ENCODE measurements around the gene VASH2.

DNA sequence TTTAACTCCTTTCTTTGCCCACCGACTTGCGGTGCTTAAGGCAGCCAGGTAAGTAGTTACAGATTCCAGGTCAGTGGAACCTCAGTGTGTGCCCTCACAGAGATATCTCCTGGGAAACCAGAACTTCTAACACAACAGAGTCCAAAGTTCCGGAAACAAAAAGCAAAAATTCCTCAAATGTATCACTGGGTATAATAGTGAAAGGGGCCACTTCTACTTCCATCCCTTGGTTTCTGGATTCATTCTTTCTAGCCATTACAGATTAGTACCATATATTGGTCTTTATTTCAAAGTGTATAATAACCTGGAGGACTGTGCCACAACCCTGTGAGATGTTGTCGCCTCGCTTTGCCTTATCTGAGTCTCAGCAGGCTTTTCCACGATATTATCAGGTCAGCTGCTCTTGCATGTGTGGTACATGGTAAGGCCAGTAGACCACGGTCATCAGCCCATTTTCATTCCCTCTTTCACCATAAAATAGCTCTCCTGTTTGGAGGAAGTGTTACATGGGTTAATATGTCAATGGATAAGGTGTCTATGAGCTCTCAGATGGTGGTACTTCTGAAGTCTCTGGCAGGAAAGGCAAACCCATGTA lies 14.9 kb upstream of the VASH2 start:
- TF ChIP-seq, protein P1, sequence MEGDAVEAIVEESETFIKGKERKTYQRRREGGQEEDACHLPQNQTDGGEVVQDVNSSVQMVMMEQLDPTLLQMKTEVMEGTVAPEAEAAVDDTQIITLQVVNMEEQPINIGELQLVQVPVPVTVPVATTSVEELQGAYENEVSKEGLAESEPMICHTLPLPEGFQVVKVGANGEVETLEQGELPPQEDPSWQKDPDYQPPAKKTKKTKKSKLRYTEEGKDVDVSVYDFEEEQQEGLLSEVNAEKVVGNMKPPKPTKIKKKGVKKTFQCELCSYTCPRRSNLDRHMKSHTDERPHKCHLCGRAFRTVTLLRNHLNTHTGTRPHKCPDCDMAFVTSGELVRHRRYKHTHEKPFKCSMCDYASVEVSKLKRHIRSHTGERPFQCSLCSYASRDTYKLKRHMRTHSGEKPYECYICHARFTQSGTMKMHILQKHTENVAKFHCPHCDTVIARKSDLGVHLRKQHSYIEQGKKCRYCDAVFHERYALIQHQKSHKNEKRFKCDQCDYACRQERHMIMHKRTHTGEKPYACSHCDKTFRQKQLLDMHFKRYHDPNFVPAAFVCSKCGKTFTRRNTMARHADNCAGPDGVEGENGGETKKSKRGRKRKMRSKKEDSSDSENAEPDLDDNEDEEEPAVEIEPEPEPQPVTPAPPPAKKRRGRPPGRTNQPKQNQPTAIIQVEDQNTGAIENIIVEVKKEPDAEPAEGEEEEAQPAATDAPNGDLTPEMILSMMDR (IDR thresholded peaks at IDR 0.05): no peak
- no peak for TF ChIP-seq EP300 (IDR thresholded peaks at IDR 0.05)
- TF ChIP-seq POLR2A (IDR thresholded peaks at IDR 0.05): no peak
- TF ChIP-seq POLR2AphosphoS5 (IDR thresholded peaks at IDR 0.05): no peak
